Pancreas (tissue), 10 donors: ENCODE results near the gene LRMDA. TPM values are rescaled to one million over a fixed set of nuclear protein-coding genes. Genes with fewer than 3 reads are reported as not detected.
A peak's percentile ranks its signal among the peaks of the same experiment; 100 is the strongest.

Source experiments
- ATAC-seq, 4 donors: fragments of 200-7000 bp; cut with Tn5 transposase; one replicate each; pipeline versions ENCODE4 v1.8.0 to v1.9.1; 2020; ENCODE audit warnings: mild to moderate bottlenecking in 4 of 4, moderate library complexity in 4 of 4
- DNase-seq, 6 donors: peaks; one replicate each; pipeline ENCODE4 v3.0.0-alpha.2; 2020
- FAIRE-seq: peaks from 2 replicates; lab custom pipeline; 2012; peaks lifted over from hg19 to GRCh38; lab: Jason Lieb, UNC
- H3K27ac ChIP-seq, 4 donors: fragments of 200-600 bp; sonication (generic); 1 replicate in 3 of 4; 2 replicates in 1 of 4; pipeline versions ENCODE4 v1.5.0 to v1.8.0; 2020
- H3K27me3 ChIP-seq, 4 donors: fragments of 200-600 bp; one replicate each; pipeline ENCODE4 v1.8.0; 2021
- H3K36me3 ChIP-seq, 3 donors: fragments of 200-600 bp; sonication (generic) in 1 of 3; one replicate each; pipeline versions ENCODE4 v1.5.0 to v1.8.0; 2020 to 2021
- H3K4me1 ChIP-seq, 3 donors: fragments of 200-600 bp; one replicate each; pipeline ENCODE4 v1.8.0; 2021
- H3K4me3 ChIP-seq, 4 donors: fragments of 200-600 bp; sonication (generic) in 2 of 4; one replicate each; pipeline versions ENCODE4 v1.5.0 to v1.8.0; 2020 to 2021
- H3K9me3 ChIP-seq, 4 donors: fragments of 200-600 bp; one replicate each; pipeline ENCODE4 v1.8.0; 2021
- CTCF ChIP-seq, 4 donors: fragments of 200-600 bp; sonication (generic) in 3 of 4; IDR thresholded peaks; one replicate each; pipeline versions ENCODE4 v1.5.0 to v1.8.0; 2021; ENCODE audit warnings: antibody characterized with exemption in 4 of 4
- WGBS, 2 donors: extraction: QIAGEN DNeasy Blood & Tissue Kit; methylation state at CpG; one replicate each; pipeline ENCODE4 v1.1.7; 2013; 5-methylcytosine and 5-hydroxymethylcytosine counted together
- intact Hi-C, 3 donors: fragments of 100-400 bp; cut with DNase I; formaldehyde crosslinking; loops; one replicate each; pipeline versions ENCODE4 v1.11.1 to v1.14.2; 2022
- polyA plus RNA-seq, 2 donors: library from polyadenylated mRNA; stranded (reverse); fragments of 200-250 nt; gene quantifications; one replicate each; pipeline ENCODE4 v1.2.3, GENCODE V29; 2013
- total RNA-seq, 6 donors: library from RNA; stranded (reverse); fragmentation: NEBNext Ultra II Directional in 4 of 6; extraction: Animal tissue kit (Norgen Biotek cat#: 25700) in 4 of 6; gene quantifications; one replicate each; pipeline versions ENCODE4 v1.2.1 to v1.2.4, GENCODE V29; 2021 to 2023
- donor health status: healthy with polysubstance abuse.
- donor health status: DM: no; HTN: no; CAD: no; lungs with moderate emphysema.
- donor health status: DM: no; HTN: no; CAD: no.
- donor health status: control.
- donor health status: control.
- donor health status: Bipolar disorder and iron deficiency.
- donor health status: DM: yes; HTN: yes; CAD: no.
- donor health status: DM: no; HTN: no; CAD: no.
- donor health status: DM: no; HTN: no; CAD: no.
- donor health status: DM: yes; HTN: yes; CAD: no.

LRMDA gene
- total and polyA plus RNA-seq, 8 donors = 4.6 to 21.2 (median 13.4) TPM

GRCh38 chr10:75685187-75685586, 253.8 kb downstream of the LRMDA start:
- DNase-seq = no peak
- ATAC-seq = no peak
- WGBS, 2 donors = 82 to 92% methylated on average over 1 of the region's 1 CpG
- FAIRE-seq = no peak
- Histone ChIP-seq H3K27ac (no peak overlapping the region), H3K27me3 (no peaks in the 10 kb centered on the region), H3K36me3 (no peaks in the 10 kb centered on the region), H3K9me3 (no peaks in the 10 kb centered on the region), H3K4me3 (no peak overlapping the region), H3K4me1 (peaks cover 6 to 10% (median 10%) of the 10 kb centered on the region in 3 donors)
- intact Hi-C loops = no loop called here
- no peak for TF ChIP-seq CTCF (IDR thresholded peaks at IDR 0.05)

DNA sequence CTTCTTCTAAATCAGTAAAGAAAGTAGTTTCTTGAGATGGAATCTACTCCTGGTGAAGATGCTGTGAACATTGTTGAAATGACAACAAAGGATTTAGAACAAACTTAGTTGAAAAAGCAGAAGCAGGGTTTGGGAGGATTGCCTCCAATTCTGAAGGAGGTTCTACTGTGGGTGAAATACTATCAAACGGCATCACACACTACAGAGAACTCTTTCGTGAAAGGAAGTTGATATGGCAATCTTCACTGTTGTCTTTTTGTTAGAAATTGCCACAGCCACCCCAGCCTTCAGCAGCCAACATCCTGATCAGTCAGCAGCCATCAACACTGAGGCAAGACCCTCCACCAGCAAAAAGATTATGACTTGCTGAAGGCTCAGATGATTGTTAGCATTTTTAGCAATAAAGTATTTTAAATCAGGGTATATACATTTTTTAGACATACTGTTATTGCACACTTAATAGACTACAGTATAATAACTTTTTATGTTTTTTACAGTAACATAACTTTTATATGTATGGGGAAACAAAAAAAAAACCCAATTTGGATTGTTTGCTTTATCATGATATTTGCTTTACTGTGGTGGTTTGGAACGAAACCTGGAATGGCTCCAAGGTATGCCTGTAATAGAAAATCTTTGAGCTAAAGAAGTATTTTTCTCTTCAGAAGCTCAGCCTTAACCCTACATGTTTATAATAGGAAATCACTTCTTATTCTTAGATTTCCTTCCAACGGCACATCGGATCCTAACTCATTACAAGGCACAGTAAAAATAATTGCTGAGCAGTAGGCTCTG, 257.3 kb downstream of the LRMDA start:
- no peak for TF ChIP-seq CTCF (IDR thresholded peaks at IDR 0.05)
- FAIRE-seq (no peak), ATAC-seq (peak in 1 of 4 donors; percentile 14), DNase-seq (no peak)
- Histone ChIP-seq H3K9me3 (no peaks in the 10 kb centered on the region), H3K4me1 (peaks cover 6 to 10% (median 10%) of the 10 kb centered on the region in 3 donors), H3K36me3 (no peaks in the 10 kb centered on the region), H3K27ac (no peak overlapping the region), H3K27me3 (no peaks in the 10 kb centered on the region), H3K4me3 (no peak overlapping the region)
- intact Hi-C loops = no loop called here
- WGBS, 2 donors = 61 to 63% methylated on average over 5 of the region's 5 CpGs

DNA sequence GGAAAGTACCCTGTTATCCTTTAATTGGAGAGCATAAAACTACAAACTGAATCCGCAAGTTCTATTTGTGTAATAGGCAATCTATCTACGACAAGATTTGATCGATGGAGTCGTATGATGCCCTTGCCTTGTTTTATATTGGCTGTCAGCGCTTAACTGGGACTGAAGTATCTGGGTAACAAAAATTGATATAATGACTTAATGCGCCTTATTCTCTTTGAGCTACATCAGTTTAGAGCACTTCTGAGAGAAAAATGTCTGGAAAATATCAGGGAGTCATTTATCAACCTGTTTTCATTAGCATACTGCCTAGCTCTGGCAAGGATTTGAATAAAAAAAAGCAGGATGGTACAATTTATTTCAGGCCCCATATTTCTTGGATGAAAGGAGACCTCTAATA, 262.1 kb downstream of the LRMDA start:
- FAIRE-seq = no peak
- TF ChIP-seq CTCF (IDR thresholded peaks at IDR 0.05) = no peak
- Histone ChIP-seq H3K27ac (no peak overlapping the region), H3K27me3 (no peaks in the 10 kb centered on the region), H3K4me3 (no peak overlapping the region), H3K9me3 (no peaks in the 10 kb centered on the region), H3K4me1 (peaks cover 5 to 10% (median 6%) of the 10 kb centered on the region in 3 donors), H3K36me3 (no peaks in the 10 kb centered on the region)
- ATAC-seq = no peak
- 71 to 81% methylated on average over 6 of the region's 6 CpGs for WGBS, 2 donors
- DNase-seq = no peak
- intact Hi-C loops = no loop called here

GRCh38 chr10:75694269-75694668, 262.8 kb downstream of the LRMDA start:
- H3K27me3 ChIP-seq = no peaks in the 10 kb centered on the region
- H3K4me3 ChIP-seq = no peak overlapping the region
- peaks cover 0 to 4% (median under 1%) of the 10 kb centered on the region in 3 donors for H3K4me1 ChIP-seq
- H3K9me3 ChIP-seq = no peaks in the 10 kb centered on the region
- DNase-seq = no peak
- intact Hi-C loops = no loop called here
- H3K27ac ChIP-seq = no peak overlapping the region
- H3K36me3 ChIP-seq = no peaks in the 10 kb centered on the region
- FAIRE-seq = no peak
- ATAC-seq = no peak
- TF ChIP-seq CTCF (IDR thresholded peaks at IDR 0.05) = no peak
- 83 to 84% methylated on average over 3 of the region's 3 CpGs for WGBS, 2 donors

DNA sequence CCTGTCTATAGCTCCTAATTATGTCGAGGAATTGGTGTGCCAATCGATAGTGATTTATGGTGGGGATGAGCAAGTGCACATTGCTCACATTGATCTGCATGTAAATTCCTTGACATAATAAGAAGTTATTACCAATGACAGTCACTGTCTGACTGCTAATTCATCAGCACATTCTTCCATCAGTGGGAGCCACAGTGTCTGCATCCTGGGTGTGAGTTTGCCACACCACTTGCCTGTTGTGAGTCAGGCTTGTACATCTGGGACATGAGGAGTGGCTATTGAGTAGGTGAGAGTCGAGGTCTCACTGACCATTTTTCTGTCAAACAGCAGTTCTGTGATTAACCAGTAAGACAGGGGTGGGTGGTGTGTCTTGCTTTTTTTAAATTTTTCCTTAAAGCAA, 263.4 kb downstream of the LRMDA start:
- Histone ChIP-seq H3K4me3 (no peak overlapping the region), H3K4me1 (no peaks in the 10 kb centered on the region), H3K27ac (no peak overlapping the region), H3K36me3 (no peaks in the 10 kb centered on the region), H3K9me3 (no peaks in the 10 kb centered on the region), H3K27me3 (no peaks in the 10 kb centered on the region)
- 95 to 97% methylated on average over 3 of the region's 3 CpGs for WGBS, 2 donors
- FAIRE-seq = no peak
- intact Hi-C loops = no loop called here
- ATAC-seq = no peak
- TF ChIP-seq CTCF (IDR thresholded peaks at IDR 0.05) = no peak
- no peak for DNase-seq
